Mucosa of stomach (tissue), 1 donor: ENCODE data around the gene PAX5.

Experiments used
- H3K27me3 ChIP-seq: one replicate; pipeline ENCODE4 v1.7.0; 2013; ENCODE audit warnings: mild to moderate bottlenecking, low read length; ENCODE audit not compliant: control insufficient read depth, insufficient read depth
- H3K36me3 ChIP-seq: one replicate; pipeline ENCODE4 v1.7.0; 2013; ENCODE audit warnings: low read length; ENCODE audit not compliant: control insufficient read depth, insufficient read depth
- H3K4me1 ChIP-seq: one replicate; pipeline ENCODE4 v1.7.0; 2013; ENCODE audit warnings: mild to moderate bottlenecking, low read length; ENCODE audit not compliant: control insufficient read depth, insufficient read depth
- H3K4me3 ChIP-seq: one replicate; pipeline ENCODE4 v1.7.0; 2013; ENCODE audit warnings: low read length
- H3K9ac ChIP-seq: one replicate; pipeline ENCODE4 v1.7.0; 2013; ENCODE audit warnings: mild to moderate bottlenecking, low read length, moderate library complexity
- H3K9me3 ChIP-seq: one replicate; pipeline ENCODE4 v1.7.0; 2013; ENCODE audit warnings: mild to moderate bottlenecking, low read length, moderate library complexity; ENCODE audit not compliant: control insufficient read depth
- donor health status: Pancreatic carcinoma.

Gene PAX5

DNA sequence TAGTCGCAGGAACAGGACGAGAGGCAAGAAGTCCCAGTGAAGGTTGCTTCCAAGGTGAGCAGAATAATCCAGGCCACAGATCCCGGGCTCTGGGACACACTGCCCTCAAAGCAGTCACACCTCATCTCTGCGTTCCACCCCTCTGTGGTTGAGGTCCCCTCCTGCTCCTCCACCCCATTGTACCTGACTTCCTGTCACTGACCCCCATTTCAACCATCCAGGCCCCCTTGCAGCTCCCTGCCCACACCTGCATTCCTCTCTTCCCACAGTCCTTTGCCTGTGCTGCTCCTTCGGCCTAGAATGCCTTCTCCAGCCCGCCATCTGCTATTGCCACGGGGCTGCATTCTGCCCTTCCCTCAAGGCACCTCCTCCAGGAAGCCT, 73.5 kb downstream of the PAX5 start:
- peaks cover 25% of the 10 kb centered on the region for H3K27me3 ChIP-seq
- H3K4me3 ChIP-seq = no peak overlapping the region
- H3K4me1 ChIP-seq = no peaks in the 10 kb centered on the region
- H3K36me3 ChIP-seq = no peaks in the 10 kb centered on the region
- H3K9me3 ChIP-seq = no peaks in the 10 kb centered on the region
- H3K9ac ChIP-seq = no peak overlapping the region

DNA sequence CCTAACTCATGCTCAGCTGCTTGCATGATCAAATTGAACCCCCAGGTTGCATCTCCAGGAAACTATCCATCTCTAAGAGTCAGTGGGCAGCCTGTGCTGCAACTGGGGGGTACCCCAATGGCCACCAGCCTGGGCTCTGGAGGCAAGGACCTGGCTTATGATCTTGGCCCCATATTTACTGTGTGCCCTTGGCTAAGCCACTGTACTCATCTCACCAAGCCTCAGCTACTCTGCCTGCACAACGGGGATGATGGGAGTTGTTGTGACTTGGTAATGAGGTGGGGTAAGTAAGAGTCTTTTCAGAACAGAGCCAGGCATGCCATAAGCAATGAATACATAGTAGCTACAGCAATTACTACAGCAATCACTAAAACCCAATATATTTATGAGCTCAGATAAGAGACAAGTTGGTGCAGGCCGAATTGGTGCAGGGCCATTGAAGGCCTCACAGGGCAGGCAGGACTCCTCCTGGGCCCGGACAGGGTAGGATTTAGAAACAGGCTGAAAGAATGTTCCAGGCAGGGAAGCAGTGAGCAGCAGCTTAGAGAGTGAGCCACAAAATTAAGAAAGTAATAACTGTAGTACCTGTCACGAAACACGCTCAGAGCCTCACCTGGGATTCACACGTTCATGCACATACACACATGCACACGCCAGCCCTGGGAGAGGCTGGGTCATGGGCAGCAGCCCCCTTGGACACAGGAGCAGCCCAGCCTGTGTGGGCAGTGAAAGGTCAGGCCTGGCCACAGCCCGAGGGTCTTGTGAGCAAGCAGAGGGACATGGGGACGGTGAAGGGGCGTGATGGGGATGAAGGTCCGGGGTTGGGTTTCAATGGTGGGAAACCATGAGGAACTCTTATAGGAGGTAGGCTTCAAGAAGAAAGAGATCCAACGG, 74.1 kb downstream of the PAX5 start:
- no peaks in the 10 kb centered on the region for H3K4me1 ChIP-seq
- peaks cover 25% of the 10 kb centered on the region for H3K27me3 ChIP-seq
- no peaks in the 10 kb centered on the region for H3K36me3 ChIP-seq
- no peaks in the 10 kb centered on the region for H3K9me3 ChIP-seq
- no peak overlapping the region for H3K4me3 ChIP-seq
- no peak overlapping the region for H3K9ac ChIP-seq

GRCh38 chr9:36956908-36957307, 77.2 kb downstream of the PAX5 start:
- Histone ChIP-seq H3K4me3 (no peak overlapping the region), H3K36me3 (no peaks in the 10 kb centered on the region), H3K27me3 (peaks cover 17% of the 10 kb centered on the region), H3K9ac (no peak overlapping the region), H3K9me3 (no peaks in the 10 kb centered on the region), H3K4me1 (no peaks in the 10 kb centered on the region)

GRCh38 chr9:36950389-36950788, 83.7 kb downstream of the PAX5 start:
- H3K4me1 ChIP-seq = no peaks in the 10 kb centered on the region
- no peak overlapping the region for H3K9ac ChIP-seq
- H3K36me3 ChIP-seq = no peaks in the 10 kb centered on the region
- peaks cover 3% of the 10 kb centered on the region for H3K27me3 ChIP-seq
- no peak overlapping the region for H3K4me3 ChIP-seq
- H3K9me3 ChIP-seq = no peaks in the 10 kb centered on the region

DNA sequence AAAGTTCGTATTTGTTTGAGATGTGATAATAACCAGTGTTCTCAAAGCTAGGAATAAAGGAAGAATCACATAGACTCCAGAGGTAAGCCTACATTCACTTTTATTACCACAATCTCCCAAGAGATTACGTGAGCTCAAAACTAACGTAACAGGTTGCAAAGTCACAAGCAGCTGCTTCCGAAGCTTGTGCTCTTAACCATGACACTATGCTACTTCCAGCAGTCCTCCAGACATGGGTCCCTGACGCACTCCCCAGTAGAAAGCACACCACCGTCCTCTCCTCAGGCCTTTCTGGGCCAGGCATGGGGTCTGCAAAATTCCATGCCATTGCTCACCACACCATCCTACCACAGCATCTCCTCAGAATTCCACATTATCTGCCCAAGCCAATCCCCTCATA, 84.6 kb downstream of the PAX5 start:
- Histone ChIP-seq H3K4me3 (no peak overlapping the region), H3K36me3 (no peaks in the 10 kb centered on the region), H3K27me3 (peaks cover 3% of the 10 kb centered on the region), H3K9me3 (no peaks in the 10 kb centered on the region), H3K9ac (no peak overlapping the region), H3K4me1 (no peaks in the 10 kb centered on the region)

GRCh38 chr9:36948051-36948450, 86.0 kb downstream of the PAX5 start:
- H3K4me1 ChIP-seq = no peaks in the 10 kb centered on the region
- no peaks in the 10 kb centered on the region for H3K9me3 ChIP-seq
- H3K9ac ChIP-seq = no peak overlapping the region
- H3K27me3 ChIP-seq = peaks cover 3% of the 10 kb centered on the region
- no peaks in the 10 kb centered on the region for H3K36me3 ChIP-seq
- H3K4me3 ChIP-seq = no peak overlapping the region

- Histone ChIP-seq H3K27me3 (peaks cover 3% of the 10 kb centered on the region), H3K9ac (no peak overlapping the region), H3K36me3 (no peaks in the 10 kb centered on the region), H3K4me1 (no peaks in the 10 kb centered on the region), H3K4me3 (no peak overlapping the region), H3K9me3 (no peaks in the 10 kb centered on the region)
These were observed 87.4 kb downstream of the PAX5 start for GRCh38 chr9:36946653-36947052.

DNA sequence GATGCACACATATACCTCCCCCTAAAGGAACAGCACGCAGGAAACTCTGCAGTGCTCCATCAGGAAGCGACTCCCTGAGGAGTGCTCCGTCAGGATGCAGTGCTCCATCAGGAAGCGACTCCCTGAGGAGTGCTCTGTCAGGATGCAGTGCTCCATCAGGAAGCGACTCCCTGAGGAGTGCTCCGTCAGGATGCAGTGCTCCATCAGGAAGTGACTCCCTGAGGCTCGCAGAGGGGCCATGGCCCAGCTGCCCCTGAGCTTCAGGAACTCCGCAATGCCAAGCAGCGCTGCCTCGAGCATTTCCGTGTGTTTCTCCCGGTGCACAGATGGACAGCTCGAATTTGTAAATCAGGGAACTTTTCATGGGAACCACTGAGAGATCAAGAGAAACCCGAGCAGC, 88.1 kb downstream of the PAX5 start:
- H3K4me3 ChIP-seq = no peak overlapping the region
- H3K9ac ChIP-seq = no peak overlapping the region
- peaks cover 3% of the 10 kb centered on the region for H3K27me3 ChIP-seq
- no peaks in the 10 kb centered on the region for H3K4me1 ChIP-seq
- no peaks in the 10 kb centered on the region for H3K9me3 ChIP-seq
- no peaks in the 10 kb centered on the region for H3K36me3 ChIP-seq

GRCh38 chr9:36942891-36943290, 91.2 kb downstream of the PAX5 start:
- Histone ChIP-seq H3K27me3 (peaks cover 2% of the 10 kb centered on the region), H3K4me1 (no peaks in the 10 kb centered on the region), H3K4me3 (no peak overlapping the region), H3K36me3 (no peaks in the 10 kb centered on the region), H3K9me3 (no peaks in the 10 kb centered on the region), H3K9ac (no peak overlapping the region)

GRCh38 chr9:36941441-36941840, 92.6 kb downstream of the PAX5 start:
- Histone ChIP-seq H3K9ac (no peak overlapping the region), H3K36me3 (no peaks in the 10 kb centered on the region), H3K9me3 (no peaks in the 10 kb centered on the region), H3K4me3 (no peak overlapping the region), H3K27me3 (peaks cover 5% of the 10 kb centered on the region), H3K4me1 (no peaks in the 10 kb centered on the region)

DNA sequence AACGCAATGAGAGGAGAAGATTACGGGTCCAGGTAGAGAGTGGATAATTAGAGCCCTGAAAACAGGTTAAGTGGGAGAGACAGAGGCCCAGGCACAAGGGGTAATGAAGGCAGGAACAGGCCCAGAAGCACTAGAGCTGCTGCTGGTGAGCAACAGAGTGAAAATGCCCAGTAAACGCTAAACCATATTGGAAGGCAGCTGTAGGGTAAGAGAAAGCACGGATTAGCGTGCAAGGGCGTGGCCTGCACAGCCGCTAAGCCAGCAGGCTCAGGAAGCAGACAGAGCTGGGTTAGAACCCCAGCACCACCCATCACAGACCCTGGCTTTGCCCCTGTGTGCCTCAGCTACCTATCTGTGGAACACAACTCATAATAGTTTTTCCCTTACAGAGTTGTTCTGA, 93.2 kb downstream of the PAX5 start:
- H3K36me3 ChIP-seq = no peaks in the 10 kb centered on the region
- no peak overlapping the region for H3K9ac ChIP-seq
- H3K4me3 ChIP-seq = no peak overlapping the region
- no peaks in the 10 kb centered on the region for H3K4me1 ChIP-seq
- H3K27me3 ChIP-seq = peaks cover 5% of the 10 kb centered on the region
- H3K9me3 ChIP-seq = no peaks in the 10 kb centered on the region

DNA sequence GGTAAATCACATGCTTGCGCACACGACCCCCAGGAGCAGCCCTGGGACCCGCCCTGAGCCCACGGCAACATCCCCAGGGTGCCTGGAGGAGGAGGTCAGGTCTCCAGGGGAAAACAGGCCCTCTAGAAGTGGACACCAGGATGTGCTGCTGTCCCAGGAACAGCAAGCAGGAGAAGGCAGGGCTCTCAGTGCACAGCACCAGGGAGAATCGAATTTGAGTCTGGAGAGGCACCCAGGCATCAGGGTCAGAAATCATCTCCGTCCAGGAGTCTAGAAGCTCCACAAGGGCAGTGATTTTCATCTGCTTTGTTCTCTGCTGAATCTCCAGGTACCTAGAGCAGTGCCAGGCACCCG, 93.6 kb downstream of the PAX5 start:
- Histone ChIP-seq H3K36me3 (no peaks in the 10 kb centered on the region), H3K9ac (no peak overlapping the region), H3K4me3 (no peak overlapping the region), H3K9me3 (no peaks in the 10 kb centered on the region), H3K27me3 (peaks cover 5% of the 10 kb centered on the region), H3K4me1 (no peaks in the 10 kb centered on the region)
